Activated CD4-positive, alpha-beta T cell treated with anti-CD3 and anti-CD28 coated beads for 24 hours (primary cell): ENCODE data around the gene TLE1.
"Not testable (repeated sequence)": the region's sequence is repeated elsewhere in the genome, so short reads cannot be mapped to it uniquely, and the experiment has no call there.

Experiments used
- DNase-seq, 2 donors: peaks; one replicate each; pipeline ENCODE4 v3.0.0-alpha.2; 2020; ENCODE audit warnings: low read depth in 2 of 2

TLE1 gene

GRCh38 chr9:81652058-81652687 is 37.2 kb downstream of the TLE1 start:
- no peak for DNase-seq

GRCh38 chr9:81650586-81651515 is 38.5 kb downstream of the TLE1 start:
- DNase-seq, result no peak

DNA sequence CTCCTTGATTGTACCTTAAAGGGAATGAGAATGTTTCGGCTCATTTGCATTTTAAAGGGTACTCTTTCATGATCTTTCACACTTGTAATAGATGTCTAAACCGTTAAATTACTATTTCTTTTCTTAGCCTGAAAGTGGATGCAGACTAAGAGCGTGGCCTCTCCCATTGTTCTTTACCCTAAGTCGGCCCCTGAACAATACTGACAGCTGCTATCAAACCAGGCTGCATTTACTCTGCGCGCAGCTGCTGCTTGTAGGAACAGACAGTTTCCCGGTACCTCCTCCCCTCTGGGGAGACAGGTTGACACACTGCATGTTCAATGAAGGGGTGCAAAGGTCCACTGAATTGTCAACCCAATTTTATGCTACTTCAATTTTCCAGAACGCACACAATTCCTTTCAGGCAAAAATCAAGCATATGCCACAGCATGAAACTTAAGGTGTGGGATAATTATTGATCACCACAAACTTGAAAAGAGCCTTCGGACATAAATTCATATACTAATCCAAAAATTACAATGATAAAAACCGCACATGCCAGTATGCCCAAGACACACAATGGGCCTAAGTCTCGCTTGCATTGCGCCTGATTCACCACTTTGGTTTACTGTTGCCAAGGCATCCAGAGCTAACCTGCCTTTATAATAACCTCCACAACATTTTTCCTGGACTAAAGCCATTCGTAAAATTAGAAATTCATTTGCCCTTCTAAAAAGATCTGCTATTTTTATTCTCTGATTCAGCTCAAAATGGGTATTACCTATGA is 39.7 kb downstream of the TLE1 start:
- DNase-seq, result no peak

DNA sequence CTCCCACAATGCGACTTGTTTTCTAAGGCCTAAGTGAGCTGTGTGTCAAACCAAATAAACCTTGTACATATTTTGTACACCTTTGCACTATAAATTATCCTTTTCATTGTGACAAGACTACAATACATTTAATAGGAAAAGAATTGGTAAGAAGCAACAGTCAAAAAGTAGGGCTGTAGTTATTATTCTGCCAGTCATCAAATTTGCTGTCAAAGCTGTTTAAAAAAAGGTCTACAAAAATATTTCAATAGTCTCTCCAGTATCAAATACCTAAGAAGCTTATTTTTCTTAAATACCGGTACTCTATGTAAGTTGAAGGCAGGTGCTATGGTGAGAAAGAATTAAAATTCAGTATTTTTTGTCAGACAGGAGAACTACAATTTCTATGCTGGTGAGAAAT is 40.5 kb downstream of the TLE1 start:
- no peak for DNase-seq

DNA sequence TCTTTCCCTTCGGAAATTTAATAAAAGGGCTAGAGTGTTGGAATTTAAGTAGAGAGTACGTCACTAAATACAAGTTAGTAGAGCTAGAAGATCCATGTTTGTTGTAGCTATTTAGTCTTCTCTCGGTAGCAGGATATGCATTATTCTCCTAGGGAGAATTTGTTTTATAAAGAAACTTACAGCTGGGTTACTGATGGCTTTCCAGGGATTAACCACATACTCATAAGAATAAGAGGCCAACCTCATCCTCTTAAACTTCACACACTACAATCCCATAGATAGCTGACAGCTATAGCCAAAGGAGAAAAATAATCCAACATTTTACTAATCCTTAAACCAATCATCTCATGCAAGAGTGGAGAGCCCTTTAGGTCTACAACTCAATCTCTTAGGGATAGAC is 43.0 kb downstream of the TLE1 start:
- DNase-seq, result no peak

DNA sequence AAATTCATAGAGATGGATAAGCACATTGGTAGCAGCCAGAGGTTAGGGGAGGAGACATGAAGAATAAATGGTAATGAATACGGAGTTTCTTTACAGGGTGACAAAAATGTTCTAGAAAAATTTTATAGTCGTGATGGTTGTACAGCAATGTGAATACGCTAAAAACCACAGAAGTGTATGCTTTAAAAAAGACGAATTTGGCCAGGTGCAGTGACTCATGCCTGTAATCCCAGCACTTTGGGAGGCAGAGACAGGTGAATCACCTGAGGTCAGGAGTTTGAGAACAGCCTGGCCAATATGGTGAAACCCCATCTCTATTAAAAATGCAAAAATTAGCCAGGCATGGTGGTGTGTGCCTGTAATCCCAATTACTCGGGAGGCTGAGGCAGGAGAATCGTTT is 44.8 kb downstream of the TLE1 start:
- not testable (repeated sequence) for DNase-seq

GRCh38 chr9:81637276-81637675 is 52.1 kb downstream of the TLE1 start:
- no peak for DNase-seq

GRCh38 chr9:81636255-81636599 is 53.1 kb downstream of the TLE1 start:
- DNase-seq, result no peak

- DNase-seq, result no peak
Measured at GRCh38 chr9:81635521-81636254, 53.7 kb downstream of the TLE1 start.

- no peak for DNase-seq
Measured at GRCh38 chr9:81634915-81635516, 54.3 kb downstream of the TLE1 start.

GRCh38 chr9:81633952-81634854 is 55.1 kb downstream of the TLE1 start:
- DNase-seq, result no peak

DNA sequence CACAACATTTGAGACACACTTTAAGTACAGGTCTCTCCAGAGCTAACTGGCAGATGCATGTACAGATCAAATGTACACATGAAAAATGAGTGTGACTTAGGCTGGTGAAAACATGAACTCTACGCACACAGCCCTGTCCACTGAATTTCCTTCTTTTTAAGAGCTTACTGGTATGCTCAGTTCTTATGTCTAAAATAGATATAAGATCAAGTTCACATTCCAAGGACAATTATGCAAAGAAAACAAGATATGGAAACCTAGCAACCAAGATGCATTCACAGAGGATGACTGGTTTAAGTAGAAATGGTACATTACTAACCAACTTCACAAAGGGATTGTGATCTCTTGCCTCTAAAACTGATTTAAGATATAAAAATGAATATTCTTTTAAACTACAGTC is 56.7 kb downstream of the TLE1 start:
- DNase-seq, result no peak

GRCh38 chr9:81631218-81631745 is 58.1 kb downstream of the TLE1 start:
- no peak for DNase-seq

DNA sequence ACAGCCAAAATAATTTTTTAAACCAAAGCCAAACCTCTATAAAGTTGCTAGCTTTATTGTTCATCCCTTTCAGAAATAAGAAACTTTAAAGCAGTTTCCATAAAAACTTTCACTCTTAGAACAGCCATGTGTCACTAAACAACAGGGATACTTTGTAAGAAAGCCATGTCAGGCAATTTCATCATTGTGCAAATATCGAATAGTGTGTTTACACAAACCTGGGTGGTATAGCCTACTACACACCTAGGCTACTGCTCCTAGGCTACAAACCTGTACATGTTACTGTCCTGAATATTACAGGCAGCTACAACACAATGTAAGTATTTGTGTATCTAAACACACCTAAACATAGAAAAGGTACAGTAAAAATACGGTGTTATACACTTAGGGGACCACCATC is 59.9 kb downstream of the TLE1 start:
- no peak for DNase-seq

DNA sequence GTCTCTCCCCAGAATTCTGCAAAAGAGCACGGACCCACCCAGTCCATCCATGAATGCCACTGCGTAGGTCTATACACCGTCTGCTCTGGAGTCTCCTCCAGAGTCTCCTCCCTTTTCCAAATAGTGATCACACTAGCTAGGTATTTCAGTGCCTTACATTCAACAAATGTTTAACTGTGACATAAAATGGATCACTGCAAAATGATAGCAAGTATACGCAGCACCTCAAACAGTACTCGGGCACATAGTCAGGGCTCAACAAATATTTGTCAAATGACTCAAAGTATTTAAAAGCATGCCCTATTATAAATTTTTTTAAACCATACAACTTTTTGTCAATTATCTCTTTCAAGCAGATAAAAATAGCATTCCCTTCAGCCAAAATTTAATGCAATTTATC is 60.5 kb downstream of the TLE1 start:
- DNase-seq, result no peak

- DNase-seq, result no peak
Measured at GRCh38 chr9:81627481-81627880, 61.9 kb downstream of the TLE1 start.

- DNase-seq, result no peak
Measured at GRCh38 chr9:81626511-81626910, 62.8 kb downstream of the TLE1 start.

DNA sequence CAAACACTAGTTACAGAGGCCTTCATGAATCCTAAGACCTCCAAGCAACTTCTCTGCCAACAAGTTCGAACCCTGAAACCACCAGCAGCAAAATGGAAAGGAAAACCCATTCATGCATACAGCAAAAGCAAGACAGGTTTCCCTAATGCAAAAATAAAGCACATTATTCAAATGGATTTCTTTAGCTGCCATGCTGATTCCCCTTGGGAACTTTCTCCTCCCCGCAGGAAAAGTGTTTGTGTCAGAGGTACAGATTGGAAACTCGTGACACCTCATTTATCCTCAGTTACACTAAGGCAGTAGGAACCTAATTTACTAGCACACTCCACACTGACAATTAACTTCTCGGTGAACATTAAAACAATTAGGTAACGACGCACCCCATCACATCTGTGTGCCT is 63.4 kb downstream of the TLE1 start:
- DNase-seq, result no peak

DNA sequence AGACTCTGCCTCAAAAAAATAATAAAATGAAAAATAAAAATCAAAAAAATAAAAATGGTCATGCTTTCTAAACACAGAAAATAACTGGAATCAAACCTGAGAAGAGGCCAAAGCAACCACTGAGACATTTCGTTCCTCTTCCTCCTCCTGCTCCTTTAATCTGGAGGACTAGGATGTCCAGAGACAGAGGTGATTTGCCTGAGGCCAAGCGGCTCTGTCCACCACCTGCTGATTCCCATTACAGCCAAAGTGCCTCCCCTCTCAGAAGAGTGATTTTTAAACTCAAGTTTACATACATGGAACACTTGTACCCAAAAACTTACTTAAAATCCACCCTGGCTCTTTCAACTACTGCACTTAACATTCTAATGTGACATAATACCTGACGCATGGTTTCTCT is 65.6 kb downstream of the TLE1 start:
- DNase-seq, result no peak
